Activated CD4-positive, alpha-beta T cell treated with anti-CD3 and anti-CD28 coated beads, Interleukin-2, amount 50 U/mL, for 16 hours (primary cell): Measurements from ENCODE around the gene FBN3.
"Not testable (repeated sequence)": the region's sequence is repeated elsewhere in the genome, so short reads cannot be mapped to it uniquely, and the experiment has no call there.

ENCODE experiments used
- DNase-seq: peaks from one replicate; pipeline ENCODE4 v3.0.0-alpha.2; 2020

FBN3 gene

GRCh38 chr19:8149261-8150094, at the start of gene FBN3:
Gene FBN3, minus strand, starts transcription at chr19:8149592. Its CDS starts 2,112 bp downstream, at chr19:8147480.
- no peak for DNase-seq

GRCh38 chr19:8196271-8196927, 47.0 kb upstream of the FBN3 start:
- no peak for DNase-seq

- DNase-seq: peak; percentile 56
Measured at GRCh38 chr19:8194528-8195267, 45.3 kb upstream of the FBN3 start.

- no peak for DNase-seq
Measured at GRCh38 chr19:8192221-8192820, 42.9 kb upstream of the FBN3 start.

GRCh38 chr19:8185343-8186068, 36.1 kb upstream of the FBN3 start:
- no peak for DNase-seq

GRCh38 chr19:8184274-8184673, 34.9 kb upstream of the FBN3 start:
- no peak for DNase-seq

- DNase-seq: no peak
Measured at GRCh38 chr19:8180018-8180417, 30.6 kb upstream of the FBN3 start.

GRCh38 chr19:8174706-8175105, 25.3 kb upstream of the FBN3 start:
- DNase-seq: no peak

GRCh38 chr19:8168537-8168936, 19.1 kb upstream of the FBN3 start:
- DNase-seq: no peak

GRCh38 chr19:8167985-8168384, 18.6 kb upstream of the FBN3 start:
- DNase-seq: no peak

- no peak for DNase-seq
Measured at GRCh38 chr19:8163759-8164158, 14.4 kb upstream of the FBN3 start.

- peak; percentile 45 for DNase-seq
Measured at GRCh38 chr19:8161135-8161646, 11.8 kb upstream of the FBN3 start.

GRCh38 chr19:8159322-8159721, 9.9 kb upstream of the FBN3 start:
- DNase-seq: not testable (repeated sequence)

GRCh38 chr19:8158411-8159074, 9.2 kb upstream of the FBN3 start:
- peak; percentile 79 for DNase-seq

- DNase-seq: no peak
Measured at GRCh38 chr19:8155318-8155717, 5.9 kb upstream of the FBN3 start.

GRCh38 chr19:8154014-8154413, 4.6 kb upstream of the FBN3 start:
- peak; percentile 30 for DNase-seq

GRCh38 chr19:8151767-8152035, 2.3 kb upstream of the FBN3 start:
- DNase-seq: no peak

- no peak for DNase-seq
Measured at GRCh38 chr19:8150998-8151766, 1.8 kb upstream of the FBN3 start.

- DNase-seq: no peak
Measured at GRCh38 chr19:8150178-8150865, 930 bp upstream of the FBN3 start.

- no peak for DNase-seq
Measured at GRCh38 chr19:8148410-8149260, 757 bp downstream of the FBN3 start.
